Progenitor cell of endocrine pancreas (in vitro differentiated cells): ENCODE measurements around the gene ABLIM2. TPM values are rescaled to one million over a fixed set of nuclear protein-coding genes. Genes with fewer than 3 reads are reported as not detected.

Experiments
- DNase-seq: peaks from one replicate; pipeline ENCODE4 v3.0.0; 2021; ENCODE audit warnings: low spot score; ENCODE audit not compliant: unreplicated experiment
- H3K27ac Mint-ChIP-seq: 2 replicates; pipeline ENCODE4 v1.8.0; 2021; ENCODE audit warnings: mild to moderate bottlenecking, moderate library complexity, mixed read lengths
- H3K27me3 Mint-ChIP-seq: 2 replicates; pipeline ENCODE4 v1.8.0; 2021; ENCODE audit warnings: mixed read lengths
- H3K36me3 Mint-ChIP-seq: 2 replicates; pipeline ENCODE4 v1.8.0; 2022; ENCODE audit warnings: mixed read lengths; ENCODE audit not compliant: insufficient read depth
- H3K4me1 Mint-ChIP-seq: 2 replicates; pipeline ENCODE4 v1.8.0; 2021; ENCODE audit warnings: low read depth, mixed read lengths
- H3K4me3 Mint-ChIP-seq: 2 replicates; pipeline ENCODE4 v1.8.0; 2021; ENCODE audit warnings: low read depth, mild to moderate bottlenecking, moderate library complexity, mixed read lengths
- H3K9me3 Mint-ChIP-seq: 2 replicates; pipeline ENCODE4 v1.8.0; 2021; ENCODE audit warnings: low read depth, mixed read lengths
- CTCF ChIP-seq: fragments of 200-600 bp; sonication (generic); IDR thresholded peaks from one replicate; pipeline ENCODE4 v1.5.0; 2021; ENCODE audit warnings: antibody characterized with exemption, mild to moderate bottlenecking; ENCODE audit not compliant: unreplicated experiment
- total RNA-seq: library from RNA; stranded (reverse); gene quantifications from 2 replicates; pipeline ENCODE4 v1.2.1, GENCODE V29; 2021

ABLIM2 gene
- total RNA-seq, 1 donor from 2014 or later = 5.7 TPM

- Mint-ChIP-seq H3K9me3 (no peaks in the 10 kb centered on the region), H3K27me3 (no peaks in the 10 kb centered on the region), H3K27ac (peak overlapping the region; percentile 54), H3K4me1 (peaks cover 10% of the 10 kb centered on the region), H3K36me3 (no peaks in the 10 kb centered on the region), H3K4me3 (no peak overlapping the region)
- TF ChIP-seq CTCF = no peak
- no peak for DNase-seq
Measured at GRCh38 chr4:8035371-8035780, 123.2 kb downstream of the ABLIM2 start.

- H3K36me3 Mint-ChIP-seq = no peaks in the 10 kb centered on the region
- H3K27me3 Mint-ChIP-seq = no peaks in the 10 kb centered on the region
- no peak for DNase-seq
- no peaks in the 10 kb centered on the region for H3K9me3 Mint-ChIP-seq
- TF ChIP-seq CTCF = no peak
- no peak overlapping the region for H3K27ac Mint-ChIP-seq
- no peak overlapping the region for H3K4me3 Mint-ChIP-seq
- peaks cover 6% of the 10 kb centered on the region for H3K4me1 Mint-ChIP-seq
Measured at GRCh38 chr4:8033829-8034528, 124.6 kb downstream of the ABLIM2 start.

GRCh38 chr4:8033067-8033755 lies 125.4 kb downstream of the ABLIM2 start:
- Mint-ChIP-seq H3K27ac (no peak overlapping the region), H3K9me3 (no peaks in the 10 kb centered on the region), H3K4me1 (peaks cover 3% of the 10 kb centered on the region), H3K36me3 (no peaks in the 10 kb centered on the region), H3K4me3 (no peak overlapping the region), H3K27me3 (peaks cover 3% of the 10 kb centered on the region)
- TF ChIP-seq CTCF = no peak
- no peak for DNase-seq

- DNase-seq = no peak
- Mint-ChIP-seq H3K9me3 (no peaks in the 10 kb centered on the region), H3K4me1 (no peaks in the 10 kb centered on the region), H3K27me3 (peaks cover 3% of the 10 kb centered on the region), H3K4me3 (no peak overlapping the region), H3K27ac (no peak overlapping the region), H3K36me3 (no peaks in the 10 kb centered on the region)
- TF ChIP-seq CTCF = no peak
Measured at GRCh38 chr4:8032381-8032780, 126.2 kb downstream of the ABLIM2 start.

GRCh38 chr4:8030121-8030781 lies 128.4 kb downstream of the ABLIM2 start:
- DNase-seq = no peak
- H3K9me3 Mint-ChIP-seq = no peaks in the 10 kb centered on the region
- H3K27me3 Mint-ChIP-seq = peaks cover 3% of the 10 kb centered on the region
- no peaks in the 10 kb centered on the region for H3K36me3 Mint-ChIP-seq
- no peak for TF ChIP-seq CTCF
- H3K4me3 Mint-ChIP-seq = no peak overlapping the region
- no peak overlapping the region for H3K27ac Mint-ChIP-seq
- no peaks in the 10 kb centered on the region for H3K4me1 Mint-ChIP-seq
